ENCODE measurements around the gene C16orf90.
"Not testable (repeated sequence)": the region's sequence is repeated elsewhere in the genome, so short reads cannot be mapped to it uniquely, and the experiment has no call there.

Gene C16orf90, protein sequence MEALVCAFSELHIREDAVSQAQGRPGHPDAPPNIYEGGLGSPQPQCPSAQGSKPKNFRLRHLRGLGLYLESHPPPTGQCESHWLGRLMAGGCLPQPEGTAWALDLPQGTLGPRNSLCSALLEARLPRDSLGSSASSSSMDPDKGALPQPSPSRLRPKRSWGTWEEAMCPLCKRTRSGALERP

DNA sequence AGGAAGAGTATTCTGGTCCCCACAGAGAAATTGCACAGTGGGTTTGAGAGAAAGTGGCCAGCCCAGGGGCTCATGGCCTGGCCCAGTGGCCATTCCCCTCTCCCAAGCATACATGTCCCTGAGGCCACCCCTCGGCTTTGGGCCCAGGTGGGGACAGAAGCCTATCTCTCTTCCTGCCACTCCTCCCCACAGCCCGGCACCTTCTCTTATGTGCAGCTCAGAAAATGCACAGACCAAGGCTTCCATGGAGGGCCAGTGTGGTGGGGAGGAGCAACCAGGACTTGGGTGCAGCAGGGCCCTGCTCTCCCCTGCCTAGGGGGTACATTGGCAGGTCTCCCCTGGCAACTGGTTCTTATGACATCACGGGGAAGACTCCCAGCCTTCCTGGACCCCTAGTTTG lies at the start of gene C16orf90:
Gene C16orf90, minus strand, starts transcription at position 314 of the 400 bp plus-strand sequence. Its CDS starts 68 bp downstream, at position 246.
- DNase-seq (ENCODE audit: low read depth, low spot score): no peak
- H3K27ac ChIP-seq: no peak within 1 kb of the TSS

DNA sequence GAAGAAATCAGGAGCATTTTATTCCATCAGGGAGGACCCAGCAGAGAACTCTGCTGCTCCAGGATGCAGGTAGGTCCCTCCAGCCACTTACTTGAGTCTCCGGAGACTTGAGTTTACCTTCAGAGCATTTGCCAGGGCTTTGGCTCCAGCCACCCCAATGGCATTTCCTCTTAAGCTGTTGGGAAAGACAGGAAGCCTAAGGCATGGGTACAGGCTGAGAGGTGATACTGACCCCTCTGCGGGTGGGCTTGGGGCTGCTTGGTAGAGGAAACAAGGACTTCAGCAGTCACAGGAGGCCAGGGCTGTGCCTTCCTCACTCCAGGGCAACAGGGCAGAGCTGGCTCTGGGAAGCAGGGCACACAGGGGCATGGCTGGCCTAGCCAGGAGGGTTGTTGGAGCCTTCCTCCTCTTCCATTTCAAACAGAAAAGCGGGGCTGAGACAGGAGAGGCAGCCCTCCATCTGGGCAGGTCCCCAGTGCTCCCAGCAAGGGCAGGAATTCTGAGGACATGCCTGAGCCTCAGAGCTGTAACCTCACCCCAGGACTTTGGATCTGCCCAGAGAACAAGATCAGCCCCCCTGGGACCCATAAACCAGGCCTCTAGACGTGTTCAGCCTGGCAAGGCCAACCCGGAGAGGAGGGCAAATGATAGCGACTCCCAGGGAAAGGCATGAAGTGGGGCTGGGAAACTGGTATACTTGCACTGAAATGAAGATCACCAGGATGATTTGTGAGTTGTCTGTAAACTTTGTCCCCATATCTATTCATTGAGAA lies 47.5 kb upstream of the C16orf90 start:
- no peak for DNase-seq (ENCODE audit: low read depth, low spot score)
- no peak overlapping the region for H3K27ac ChIP-seq

DNA sequence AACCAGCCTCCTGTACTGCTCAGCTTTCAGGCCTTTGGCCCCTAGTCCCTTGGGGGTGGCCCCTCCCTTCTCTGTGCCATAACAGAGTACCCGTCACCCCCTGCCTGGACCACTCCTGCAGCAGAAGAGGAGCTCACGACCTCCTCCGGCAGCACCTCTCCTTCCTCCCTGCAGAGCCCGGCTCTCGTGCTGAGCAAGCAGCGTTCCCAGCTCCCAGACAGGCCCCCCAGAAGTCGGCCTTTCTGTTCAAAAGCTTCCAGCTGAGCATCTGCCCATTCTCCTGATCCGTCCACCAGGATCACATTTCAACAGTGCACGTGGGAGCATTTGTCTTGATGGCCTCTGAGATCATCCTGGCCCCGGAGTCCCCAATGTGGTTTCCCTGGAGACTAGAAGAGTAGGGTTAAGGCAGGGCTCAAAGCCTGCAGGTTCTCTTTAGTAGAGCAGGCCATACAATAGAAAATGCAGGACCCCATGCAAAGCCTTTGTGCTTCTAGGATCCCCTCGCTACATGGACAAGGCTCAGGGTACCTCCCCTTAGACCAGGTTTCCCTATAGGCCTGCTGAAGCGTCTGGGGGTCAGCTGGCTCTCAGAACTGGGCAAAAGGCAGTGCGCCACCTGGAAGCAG lies 46.4 kb upstream of the C16orf90 start:
- DNase-seq (ENCODE audit: low read depth, low spot score): no peak
- H3K27ac ChIP-seq: no peak overlapping the region

DNA sequence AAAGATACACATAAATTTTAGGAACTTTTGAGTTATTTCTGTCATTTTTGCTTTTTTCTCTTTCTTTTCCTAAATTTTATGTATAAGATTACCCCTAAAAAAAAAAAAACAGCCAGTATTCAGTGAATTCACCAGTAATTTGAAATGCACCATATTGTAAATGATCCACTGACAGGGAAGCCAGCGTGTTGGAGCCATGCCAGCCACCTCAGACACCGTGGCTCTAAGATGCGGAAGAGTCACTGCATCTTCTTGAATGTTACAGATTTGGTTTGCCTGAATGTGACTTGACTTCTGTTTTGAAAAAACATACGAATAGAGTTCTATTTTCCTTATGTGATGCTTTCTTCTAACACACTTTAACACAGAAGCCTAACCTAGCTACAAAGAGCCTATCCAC lies 42.9 kb upstream of the C16orf90 start:
- H3K27ac ChIP-seq: no peak overlapping the region
- DNase-seq (ENCODE audit: low read depth, low spot score): no peak

DNA sequence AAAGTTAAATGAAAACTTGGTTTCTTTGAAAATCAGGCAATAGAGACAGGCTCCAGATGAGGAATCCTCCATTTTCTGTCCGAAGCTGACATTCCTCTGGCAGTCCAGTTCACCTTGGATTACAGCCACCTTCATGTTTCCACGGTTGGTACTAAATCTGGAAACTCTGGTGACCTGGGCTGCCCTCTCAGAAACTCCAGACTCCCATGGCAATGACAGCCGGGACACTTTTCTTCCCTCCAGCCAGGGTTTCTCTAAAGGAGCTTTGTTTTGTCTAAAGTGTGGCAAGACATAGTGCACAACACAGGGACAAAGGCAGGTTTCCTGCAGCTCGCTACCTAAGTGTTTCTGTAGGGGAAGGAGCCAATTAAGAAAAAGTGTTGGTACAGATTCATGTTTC lies 41.6 kb upstream of the C16orf90 start:
- no peak for DNase-seq (ENCODE audit: low read depth, low spot score)
- H3K27ac ChIP-seq: no peak overlapping the region

DNA sequence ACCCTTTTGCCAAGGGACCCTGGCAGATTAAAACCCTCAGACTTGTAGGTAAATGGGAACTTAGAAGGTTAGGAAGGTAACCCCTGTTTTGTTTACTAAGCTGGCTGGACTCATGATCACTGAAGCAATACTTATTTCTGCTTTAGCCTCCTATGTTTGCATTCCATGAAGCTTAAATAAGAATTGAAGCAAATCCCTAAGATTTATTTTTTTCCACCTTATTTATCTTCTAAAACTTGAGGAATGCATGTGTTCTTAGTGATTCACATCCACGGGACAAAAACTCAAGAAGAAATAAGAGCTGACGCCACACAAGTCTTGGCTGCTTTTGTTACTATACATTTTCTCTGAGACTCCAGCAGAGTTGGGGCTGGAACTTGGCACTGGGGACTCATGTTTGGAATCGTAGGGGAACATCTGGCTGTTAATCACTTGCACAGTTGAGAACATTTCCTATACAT lies 41.0 kb upstream of the C16orf90 start:
- no peak for DNase-seq (ENCODE audit: low read depth, low spot score)
- no peak overlapping the region for H3K27ac ChIP-seq

DNA sequence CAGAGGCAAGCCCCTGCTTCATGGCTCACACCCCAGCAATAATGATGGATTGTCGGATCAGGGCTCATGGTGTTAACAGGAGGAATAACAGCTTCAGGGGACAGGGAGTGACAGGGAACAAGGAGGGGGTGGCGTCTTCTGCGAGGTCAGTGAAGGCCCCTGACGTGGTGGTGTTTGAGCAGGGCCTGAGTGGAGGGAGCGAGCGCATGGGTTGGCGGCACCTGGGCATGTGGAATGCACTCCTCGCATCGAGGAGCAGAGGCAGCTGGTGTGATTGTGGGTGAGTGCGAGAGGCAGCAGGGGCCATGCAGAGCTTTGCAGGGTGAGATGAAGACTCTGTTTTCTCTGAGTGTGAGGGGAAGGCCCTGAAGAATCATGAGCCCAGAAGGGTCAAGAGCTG lies 38.8 kb upstream of the C16orf90 start:
- no peak for DNase-seq (ENCODE audit: low read depth, low spot score)
- no peak overlapping the region for H3K27ac ChIP-seq

DNA sequence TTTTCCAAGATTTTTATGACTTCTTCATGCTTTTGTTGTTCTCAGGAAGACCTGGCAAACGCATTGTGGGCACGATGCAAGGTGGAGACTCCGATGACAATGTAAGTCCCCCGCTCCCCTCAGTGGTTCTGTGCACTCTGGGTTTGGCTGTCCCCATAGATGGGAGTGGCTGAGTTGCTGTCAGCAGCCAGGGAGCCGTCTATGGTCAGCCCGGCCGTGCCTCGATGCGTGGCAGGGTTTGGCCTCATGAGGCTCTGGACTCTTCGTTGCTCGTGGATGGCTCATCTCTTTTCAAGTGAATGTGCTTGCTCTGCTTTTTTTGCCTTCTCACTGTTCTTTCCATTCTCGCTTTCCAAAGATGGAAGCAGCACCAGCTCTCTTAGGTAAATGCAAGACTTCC lies 37.5 kb upstream of the C16orf90 start:
- H3K27ac ChIP-seq: no peak overlapping the region
- no peak for DNase-seq (ENCODE audit: low read depth, low spot score)

DNA sequence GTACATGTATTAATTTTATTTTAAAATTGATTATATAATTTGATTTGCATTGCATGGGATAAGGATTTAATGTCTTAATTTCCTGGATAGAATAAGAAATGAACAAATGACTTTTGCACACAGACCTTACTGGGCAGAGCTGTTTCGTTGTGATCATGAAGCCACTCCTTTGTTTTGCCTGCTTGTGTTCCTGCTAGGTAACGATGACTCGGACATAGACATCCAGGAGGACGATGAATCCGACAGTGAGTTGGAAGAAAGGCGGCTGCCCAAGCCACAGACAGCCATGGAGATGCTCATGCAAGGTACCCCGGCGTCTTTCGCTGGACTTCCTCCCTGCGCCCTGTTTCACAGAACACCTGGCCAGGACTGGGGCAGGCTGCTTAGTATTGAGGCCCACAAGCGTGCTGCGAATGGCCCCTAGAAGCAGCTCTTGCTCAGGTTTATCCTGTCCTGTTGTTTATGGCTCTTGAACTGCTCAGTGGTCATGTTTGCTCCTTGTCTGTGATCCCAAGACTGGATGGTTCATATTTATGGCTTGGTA lies 35.2 kb upstream of the C16orf90 start:
- H3K27ac ChIP-seq: no peak overlapping the region
- peak; percentile 45 for DNase-seq (ENCODE audit: low read depth, low spot score)

DNA sequence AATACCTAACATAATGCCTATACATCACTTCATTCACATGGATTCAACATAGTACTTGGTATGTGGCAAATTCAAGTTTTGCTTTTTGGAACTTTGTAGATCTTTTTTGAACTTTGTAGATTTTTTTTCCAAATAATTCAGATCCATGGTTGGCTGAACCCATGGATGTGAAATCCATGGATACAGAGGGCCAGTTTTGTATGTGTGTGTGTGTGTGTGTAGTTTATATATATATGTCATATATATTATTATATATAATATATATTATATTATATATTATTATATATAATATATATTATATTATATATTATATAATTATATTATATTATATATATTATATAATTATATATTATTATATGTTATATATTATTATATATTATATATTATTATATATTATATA lies 33.9 kb upstream of the C16orf90 start:
- DNase-seq (ENCODE audit: low read depth, low spot score): no peak
- no peak overlapping the region for H3K27ac ChIP-seq

DNA sequence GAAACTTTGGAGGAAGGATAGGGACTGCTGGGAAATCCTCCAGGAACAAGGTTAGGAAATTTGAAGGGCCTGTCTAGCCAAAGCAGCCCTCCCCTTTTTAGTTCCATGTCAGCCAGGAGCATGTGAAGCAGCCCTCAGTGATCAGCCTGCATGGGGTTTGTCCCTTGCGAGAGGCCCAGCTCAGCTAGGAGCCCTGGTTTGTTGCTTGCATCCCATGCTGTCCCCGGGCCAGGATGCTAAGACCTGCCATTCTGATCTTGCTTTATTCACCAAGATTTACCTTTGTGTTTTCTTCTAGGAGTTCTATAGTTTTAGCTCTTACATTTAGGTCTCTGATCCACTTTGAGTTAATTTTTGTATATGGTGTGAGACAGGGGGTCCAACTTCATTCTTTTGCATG lies 33.1 kb upstream of the C16orf90 start:
- H3K27ac ChIP-seq: no peak overlapping the region

DNA sequence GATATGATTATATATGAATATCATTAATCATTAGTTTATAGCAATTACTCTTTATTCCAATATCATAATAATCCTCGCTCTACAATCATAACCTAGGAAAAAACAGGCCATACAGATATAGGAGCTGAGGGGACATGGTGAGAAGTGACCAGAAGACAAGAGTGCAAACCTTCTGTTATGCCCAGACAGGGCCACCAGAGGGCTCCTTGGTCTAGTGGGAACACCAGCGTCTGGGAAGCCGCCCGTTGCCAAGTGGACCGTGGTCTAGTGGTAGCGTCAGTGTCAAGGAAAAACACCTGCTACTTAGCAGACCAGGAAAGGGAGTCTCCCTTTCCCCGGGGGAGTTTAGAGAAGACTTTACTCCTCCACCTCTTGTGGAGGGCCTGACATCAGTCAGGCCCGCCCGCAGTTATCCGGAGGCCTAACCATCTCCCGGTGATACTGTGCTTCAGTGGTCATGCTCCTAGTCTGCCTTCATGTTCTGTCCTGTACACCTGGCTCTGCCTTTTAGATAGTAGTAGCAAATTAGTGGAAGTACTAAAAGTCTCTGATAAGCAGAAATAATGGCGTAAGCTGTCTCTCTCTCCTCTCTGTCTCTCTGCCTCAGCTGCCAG lies 32.0 kb upstream of the C16orf90 start:
- not testable (repeated sequence) for H3K27ac ChIP-seq; DNase-seq (ENCODE audit: low read depth, low spot score)

More for the DNA sequence above, 33.1 kb upstream of the C16orf90 start:
- no peak for DNase-seq (ENCODE audit: low read depth, low spot score)

DNA sequence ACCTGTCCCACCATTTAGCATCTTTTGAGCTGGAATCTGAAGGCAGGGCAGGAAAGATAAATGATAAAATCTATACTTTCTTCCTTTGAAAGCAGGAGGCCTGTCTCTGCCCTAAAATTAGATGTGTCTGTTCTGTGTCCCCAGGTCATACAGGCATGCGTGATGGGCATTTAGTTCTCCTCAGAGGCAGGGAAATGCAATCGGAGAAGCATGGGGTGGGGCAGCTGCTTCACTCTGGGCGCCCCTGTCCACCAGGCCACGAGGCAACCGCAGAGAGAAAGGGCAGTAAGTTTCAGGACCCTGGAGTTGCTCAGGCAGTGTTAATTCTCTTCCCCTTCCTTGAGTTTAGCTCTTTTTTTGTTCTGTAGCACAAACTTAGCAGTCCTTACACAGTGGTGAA lies 30.7 kb upstream of the C16orf90 start:
- DNase-seq (ENCODE audit: low read depth, low spot score): no peak

DNA sequence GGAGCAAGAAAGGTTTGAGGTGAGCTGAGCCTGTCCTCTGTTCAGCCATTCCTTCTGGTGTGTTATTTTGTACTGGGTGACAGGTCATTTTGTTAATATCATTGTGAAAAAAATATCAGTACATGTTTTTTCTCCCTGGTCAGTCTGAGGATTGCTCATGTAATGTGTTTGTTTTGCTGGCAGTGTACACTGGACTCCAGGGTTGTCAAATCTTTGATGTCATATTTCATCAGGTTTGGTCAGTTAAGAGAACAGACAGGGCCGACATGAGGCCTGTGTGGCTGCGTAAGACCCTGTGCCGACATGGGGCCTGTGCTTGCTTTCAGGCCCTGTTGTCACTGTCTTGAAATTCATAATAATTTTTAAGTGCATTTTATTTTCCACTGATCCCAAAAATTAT lies 28.0 kb upstream of the C16orf90 start:
- H3K27ac ChIP-seq: no peak overlapping the region
- DNase-seq (ENCODE audit: low read depth, low spot score): no peak

More for the DNA sequence above, 30.7 kb upstream of the C16orf90 start:
- no peak overlapping the region for H3K27ac ChIP-seq

DNA sequence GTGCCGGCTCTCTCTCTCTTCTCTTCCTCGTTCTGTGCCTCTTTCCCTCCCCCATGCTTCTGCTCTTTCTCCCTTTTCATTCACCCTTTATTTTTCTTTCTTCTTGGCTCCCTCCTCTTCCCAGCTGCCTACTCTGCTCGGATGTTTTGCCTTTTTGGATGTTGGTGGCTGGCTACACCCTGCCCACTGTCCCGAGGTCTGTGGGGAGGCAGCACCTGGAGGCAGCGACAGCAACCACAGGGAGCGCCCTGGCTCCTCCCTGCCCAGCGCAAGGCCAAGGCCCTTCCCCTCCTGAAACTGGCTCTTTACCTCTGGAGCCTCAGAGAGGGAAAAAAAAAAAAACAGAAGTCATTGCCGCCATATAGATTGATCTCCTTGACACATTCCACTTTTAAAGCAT lies 25.6 kb upstream of the C16orf90 start:
- H3K27ac ChIP-seq: no peak overlapping the region
- no peak for DNase-seq (ENCODE audit: low read depth, low spot score)

DNA sequence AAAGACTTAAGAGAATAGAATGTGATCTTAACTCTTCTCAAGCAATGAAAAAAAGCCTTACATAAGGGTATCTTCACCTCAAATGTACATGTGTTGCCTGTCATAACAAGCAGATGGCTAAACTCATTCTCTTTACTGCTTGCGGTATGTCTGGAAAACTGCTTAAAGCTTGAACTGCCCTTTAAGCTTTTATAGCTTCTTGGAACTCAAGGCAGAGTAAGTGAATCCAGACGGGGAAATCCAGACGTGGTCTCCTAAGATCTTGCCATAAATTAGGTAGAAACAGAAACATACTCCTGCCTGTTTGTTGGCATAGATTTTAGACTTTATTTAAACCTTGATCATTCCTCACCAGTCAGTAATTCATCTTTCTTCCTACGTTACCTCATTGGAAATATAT lies 25.1 kb upstream of the C16orf90 start:
- no peak overlapping the region for H3K27ac ChIP-seq
- no peak for DNase-seq (ENCODE audit: low read depth, low spot score)

DNA sequence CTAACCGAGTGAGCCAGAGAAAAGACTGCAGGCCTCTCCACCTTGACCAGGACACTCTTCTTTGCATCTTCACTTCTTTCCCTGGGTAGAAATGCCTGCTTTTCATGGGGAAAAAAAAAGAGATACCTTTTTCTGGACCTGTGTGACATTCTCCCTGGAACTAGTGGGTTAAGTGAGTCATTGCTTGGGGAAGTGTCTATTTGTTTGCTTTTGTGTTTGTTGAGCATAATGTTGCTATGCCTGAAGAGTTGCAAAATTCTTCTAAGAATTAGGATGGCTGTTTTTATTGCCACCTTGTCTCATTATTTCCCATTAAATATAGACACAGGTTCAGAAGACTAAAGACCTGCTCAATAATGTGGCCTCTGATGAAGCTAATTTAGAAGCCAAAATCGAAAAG lies 24.3 kb upstream of the C16orf90 start:
- no peak overlapping the region for H3K27ac ChIP-seq
- no peak for DNase-seq (ENCODE audit: low read depth, low spot score)

DNA sequence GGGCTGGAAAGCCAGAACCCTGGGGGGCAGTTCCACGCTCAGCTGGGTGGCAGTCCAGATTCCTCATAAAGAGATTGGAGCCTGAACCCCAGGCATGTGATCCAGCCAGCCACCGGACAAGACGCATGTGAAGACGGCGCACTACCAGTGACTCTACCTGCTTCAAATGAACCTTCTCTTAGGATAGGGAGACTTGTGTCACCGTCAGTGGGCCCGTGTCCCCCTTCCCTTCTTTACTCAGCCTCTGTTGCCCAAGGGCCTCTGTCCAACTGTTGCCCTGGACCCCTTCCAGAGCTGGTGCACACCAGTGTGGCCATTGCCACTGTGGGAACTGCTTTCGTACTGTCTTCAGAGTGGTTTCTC lies 23.7 kb upstream of the C16orf90 start:
- no peak overlapping the region for H3K27ac ChIP-seq
- DNase-seq (ENCODE audit: low read depth, low spot score): no peak

DNA sequence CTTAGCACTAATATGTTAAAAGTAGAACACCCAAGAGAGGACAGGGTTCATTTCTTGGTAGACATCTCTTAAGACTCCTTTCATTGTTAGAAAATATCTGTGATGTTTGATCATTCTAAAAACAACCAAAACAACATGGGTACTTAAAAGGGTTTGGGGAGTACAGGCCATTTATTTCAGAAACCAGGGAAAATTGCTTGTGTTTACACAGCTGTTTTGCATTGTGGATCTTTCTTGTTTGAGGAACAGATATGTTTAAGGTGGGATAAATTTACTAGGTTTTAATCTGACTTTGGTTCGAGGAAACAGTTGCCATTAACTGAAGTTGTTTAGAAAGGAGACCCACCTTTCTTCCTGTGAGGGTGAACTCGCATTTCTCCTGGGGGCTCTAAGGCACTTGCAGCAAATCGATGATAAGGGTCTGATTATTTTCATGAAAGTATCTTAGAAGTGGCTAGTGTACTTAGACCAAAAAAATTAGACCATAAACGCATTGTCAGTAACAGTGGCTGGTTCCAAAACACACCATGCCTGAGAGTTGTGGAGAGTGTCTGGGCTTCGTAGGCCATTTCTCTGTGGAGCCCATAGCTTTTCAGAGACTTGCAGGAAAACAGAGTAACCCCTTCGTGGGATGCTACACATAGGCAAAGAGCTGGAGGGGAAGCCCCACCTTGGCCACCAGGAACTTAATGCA lies 23.1 kb upstream of the C16orf90 start:
- H3K27ac ChIP-seq: no peak overlapping the region
- DNase-seq (ENCODE audit: low read depth, low spot score): no peak

DNA sequence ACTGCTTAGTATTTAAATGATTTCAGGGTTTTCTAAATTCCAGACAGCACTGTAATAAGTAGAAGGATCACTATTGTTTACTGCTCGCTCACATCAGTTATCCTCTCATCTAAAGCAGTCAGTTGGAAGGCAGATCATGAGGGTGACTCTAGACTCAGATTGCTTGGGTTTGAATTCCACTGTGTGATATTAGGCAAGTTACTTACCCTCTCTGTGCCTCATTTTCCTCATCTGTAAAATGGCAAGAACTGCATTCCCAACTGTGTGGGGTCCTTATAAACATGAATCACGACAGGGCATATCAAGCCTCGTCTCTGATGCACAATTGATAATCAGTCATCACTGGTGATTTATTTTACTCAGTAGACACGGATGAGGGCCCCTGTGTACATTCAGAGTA lies 20.6 kb upstream of the C16orf90 start:
- H3K27ac ChIP-seq: no peak overlapping the region
- DNase-seq (ENCODE audit: low read depth, low spot score): no peak
